Liver (tissue), 9 donors: ENCODE data around the gene CHRDL1. TPM values are rescaled to one million over a fixed set of nuclear protein-coding genes. Genes with fewer than 3 reads are reported as not detected.

Experiments used
- DNase-seq: peaks from one replicate; pipeline ENCODE4 v3.0.0-alpha.2; 2017; ENCODE audit warnings: low spot score
- H3K27ac ChIP-seq, 2 donors: one replicate each; pipeline ENCODE4 v1.7.0; 2013; ENCODE audit warnings: inconsistent platforms in 2 of 2, low read length in 2 of 2, control low read depth in 1 of 2, low read depth in 1 of 2, mild to moderate bottlenecking in 1 of 2
- H3K27me3 ChIP-seq, 4 donors: one replicate each; pipeline versions ENCODE4 v1.6.1 to v1.7.0; 2013; ENCODE audit warnings: low read length in 3 of 4, inconsistent platforms in 1 of 4, mild to moderate bottlenecking in 1 of 4, moderate library complexity in 1 of 4; ENCODE audit not compliant: control insufficient read depth in 4 of 4, insufficient read depth in 4 of 4
- H3K36me3 ChIP-seq, 4 donors: one replicate each; pipeline versions ENCODE4 v1.6.1 to v1.7.0; 2013; ENCODE audit warnings: low read length in 3 of 4, mild to moderate bottlenecking in 3 of 4, low read depth in 1 of 4, moderate library complexity in 1 of 4; ENCODE audit not compliant: control insufficient read depth in 4 of 4, insufficient read depth in 3 of 4
- H3K4me1 ChIP-seq, 4 donors: one replicate each; pipeline versions ENCODE4 v1.6.1 to v1.7.0; 2013; ENCODE audit warnings: low read length in 3 of 4, mild to moderate bottlenecking in 3 of 4, moderate library complexity in 1 of 4; ENCODE audit not compliant: control insufficient read depth in 4 of 4, insufficient read depth in 4 of 4
- H3K4me3 ChIP-seq, 3 donors: one replicate each; pipeline versions ENCODE4 v1.6.1 to v1.7.0; 2013; ENCODE audit warnings: low read length in 3 of 3, control low read depth in 1 of 3, low read depth in 1 of 3, mild to moderate bottlenecking in 1 of 3
- H3K9ac ChIP-seq, 2 donors: one replicate each; pipeline ENCODE4 v1.7.0; 2013; ENCODE audit warnings: low read length in 2 of 2, mild to moderate bottlenecking in 2 of 2, moderate library complexity in 2 of 2, control low read depth in 1 of 2, low read depth in 1 of 2
- H3K9me3 ChIP-seq, 4 donors: one replicate each; pipeline versions ENCODE4 v1.6.1 to v1.7.0; 2013; ENCODE audit warnings: low read length in 3 of 4; ENCODE audit not compliant: control insufficient read depth in 4 of 4
- CTCF ChIP-seq: fragments of 150-350 bp; IDR thresholded peaks from 2 replicates; pipeline ENCODE4 v1.5.1; 2017; ENCODE audit warnings: improper control_type of control experiment, low read depth, low read length; ENCODE audit not compliant: missing input control
- EGR1 ChIP-seq, 2 donors: IDR thresholded peaks; 2 replicates each; pipeline ENCODE4 v1.6.1; 2016 to 2018; ENCODE audit warnings: antibody characterized with exemption in 2 of 2, low read depth in 2 of 2
- FOXA2 ChIP-seq: IDR thresholded peaks from 2 replicates; pipeline ENCODE4 v1.6.1; 2016; ENCODE audit warnings: antibody characterized with exemption
- GABPA ChIP-seq, 2 donors: IDR thresholded peaks in 1 of 2; conservative IDR thresholded peaks in 1 of 2; 2 replicates each; pipeline ENCODE4 v1.6.1; 2016; ENCODE audit warnings: antibody characterized with exemption in 2 of 2, mild to moderate bottlenecking in 1 of 2, moderate library complexity in 1 of 2
- HNF4A ChIP-seq, 2 donors: conservative IDR thresholded peaks; 2 replicates each; pipeline ENCODE4 v1.6.1; 2016; ENCODE audit warnings: antibody characterized with exemption in 2 of 2, mild to moderate bottlenecking in 2 of 2
- HNF4G ChIP-seq: IDR thresholded peaks from 2 replicates; pipeline ENCODE4 v1.6.1; 2016; ENCODE audit warnings: antibody characterized with exemption
- MAX ChIP-seq: IDR thresholded peaks from 2 replicates; pipeline ENCODE4 v1.6.1; 2016; ENCODE audit warnings: antibody characterized with exemption
- NR2F2 ChIP-seq: IDR thresholded peaks from 2 replicates; pipeline ENCODE4 v1.6.1; 2016; ENCODE audit warnings: antibody characterized with exemption
- RAD21 ChIP-seq, 2 donors: IDR thresholded peaks; 2 replicates each; pipeline ENCODE4 v1.6.1; 2016; ENCODE audit warnings: antibody characterized with exemption in 2 of 2, mild to moderate bottlenecking in 2 of 2
- RXRA ChIP-seq, 2 donors: IDR thresholded peaks; 2 replicates each; pipeline ENCODE4 v1.6.1; 2017 to 2018; ENCODE audit warnings: antibody characterized with exemption in 2 of 2, mild to moderate bottlenecking in 1 of 2
- SP1 ChIP-seq: IDR thresholded peaks from 2 replicates; pipeline ENCODE4 v1.6.1; 2018; ENCODE audit warnings: antibody characterized with exemption, mild to moderate bottlenecking
- TAF1 ChIP-seq: conservative IDR thresholded peaks from 2 replicates; pipeline ENCODE4 v1.6.1; 2016; ENCODE audit warnings: antibody characterized with exemption, mild to moderate bottlenecking
- YY1 ChIP-seq: IDR thresholded peaks from 2 replicates; pipeline ENCODE4 v1.6.1; 2016; ENCODE audit warnings: antibody characterized with exemption, mild to moderate bottlenecking
- ZBTB33 ChIP-seq: IDR thresholded peaks from 2 replicates; pipeline ENCODE4 v1.6.1; 2016; ENCODE audit warnings: antibody characterized with exemption
- WGBS: extraction: QIAGEN DNeasy Blood & Tissue Kit; methylation state at CpG from one replicate; pipeline ENCODE4 v1.1.7; 2013; 5-methylcytosine and 5-hydroxymethylcytosine counted together
- polyA plus RNA-seq, 2 donors: library from polyadenylated mRNA; stranded (reverse) in 1 of 2; unstranded in 1 of 2; fragments of 200-250 nt in 1 of 2; fragments of >200 nt in 1 of 2; fragmentation: Nextera tagmentation in 1 of 2; extraction: Ambion mirVana in 1 of 2; gene quantifications; one replicate each; pipeline versions ENCODE4 v1.2.1 to v1.2.3, GENCODE V29; 2013 to 2015
- total RNA-seq, 2 donors: library from RNA; depleted of rRNA; stranded (reverse); fragments of >200 nt; gene quantifications; one replicate each; pipeline ENCODE4 v1.2.3, GENCODE V29; 2014
- donor health status: healthy.
- donor health status: healthy.
- donor health status: healthy.
- donor health status: healthy.
- donor health status: healthy.

Gene CHRDL1
- total and polyA plus RNA-seq, 4 donors: 0.17 to 2.1 (median 0.67) TPM

GRCh38 chrX:110671068-110671803, 124.4 kb downstream of the CHRDL1 start:
- DNase-seq: no peak
- H3K27me3 ChIP-seq: no peaks in the 10 kb centered on the region
- 80% methylated on average over 3 of the region's 3 CpGs for WGBS

GRCh38 chrX:110669572-110669971, 126.0 kb downstream of the CHRDL1 start:
- peaks cover 0 to 6% (median under 1%) of the 10 kb centered on the region in 4 donors for H3K4me1 ChIP-seq
- no peaks in the 10 kb centered on the region for H3K9me3 ChIP-seq
- H3K36me3 ChIP-seq: no peaks in the 10 kb centered on the region
- TF ChIP-seq YY1 (peak; percentile 27), MAX (no peak), SP1 (peak; percentile 28), NR2F2 (no peak), RAD21 (IDR thresholded peaks at IDR 0.05) (no peak), ZBTB33 (no peak), HNF4A (conservative IDR thresholded peaks at IDR 0.05) (peak; percentile 38 to 40), GABPA (IDR thresholded peaks at IDR 0.05 in 1 of 2, conservative IDR thresholded peaks at IDR 0.05 in 1 of 2) (no peak)
- no peak overlapping the region for H3K27ac ChIP-seq
- WGBS: 11% methylated on average over 1 of the region's 1 CpG
- H3K4me3 ChIP-seq: no peak overlapping the region
- no peak for DNase-seq
- H3K27me3 ChIP-seq: no peaks in the 10 kb centered on the region
- no peak overlapping the region for H3K9ac ChIP-seq

More at GRCh38 chrX:110671068-110671803, 124.4 kb downstream of the CHRDL1 start:
- no peak for TF ChIP-seq HNF4G
- TF ChIP-seq ZBTB33: no peak
- no peak for TF ChIP-seq EGR1 (IDR thresholded peaks at IDR 0.05; ENCODE audit: low read depth in 2 of 2)
- TF ChIP-seq TAF1: no peak
- no peak for TF ChIP-seq MAX
- TF ChIP-seq NR2F2: no peak
- TF ChIP-seq GABPA (IDR thresholded peaks at IDR 0.05 in 1 of 2, conservative IDR thresholded peaks at IDR 0.05 in 1 of 2): no peak
- TF ChIP-seq FOXA2: no peak
- H3K9me3 ChIP-seq: no peaks in the 10 kb centered on the region
- H3K4me3 ChIP-seq: no peak overlapping the region
- no peak overlapping the region for H3K9ac ChIP-seq
- no peak overlapping the region for H3K27ac ChIP-seq
- H3K36me3 ChIP-seq: no peaks in the 10 kb centered on the region
- peaks cover 0 to 6% (median 0%) of the 10 kb centered on the region in 4 donors for H3K4me1 ChIP-seq

GRCh38 chrX:110667706-110668105, 127.9 kb downstream of the CHRDL1 start:
- Histone ChIP-seq H3K36me3 (no peaks in the 10 kb centered on the region), H3K27me3 (no peaks in the 10 kb centered on the region), H3K9me3 (no peaks in the 10 kb centered on the region), H3K4me1 (peaks cover 0 to 6% (median under 1%) of the 10 kb centered on the region in 4 donors), H3K4me3 (no peak overlapping the region), H3K9ac (no peak overlapping the region), H3K27ac (no peak overlapping the region)
- 74% methylated on average over 6 of the region's 6 CpGs for WGBS
- no peak for DNase-seq
- TF ChIP-seq NR2F2 (no peak), CTCF (no peak), SP1 (no peak), HNF4G (no peak), FOXA2 (no peak), RAD21 (IDR thresholded peaks at IDR 0.05) (no peak), MAX (no peak), RXRA (IDR thresholded peaks at IDR 0.05) (no peak), GABPA (IDR thresholded peaks at IDR 0.05 in 1 of 2, conservative IDR thresholded peaks at IDR 0.05 in 1 of 2) (no peak), ZBTB33 (no peak)
